NCI-H446 (cell line): ENCODE measurements around the gene PRMT2.
"Not testable (repeated sequence)": the region's sequence is repeated elsewhere in the genome, so short reads cannot be mapped to it uniquely, and the experiment has no call there.

ENCODE experiments used
- DNase-seq, 2 experiments: peaks; one replicate each; lab custom pipeline; 2025; lab: John Stamatoyannopoulos, UW

Gene PRMT2

GRCh38 chr21:46617267-46618051 lies 18.0 kb upstream of the PRMT2 start:
- no peak for DNase-seq

GRCh38 chr21:46618738-46619379 lies 16.6 kb upstream of the PRMT2 start:
- DNase-seq, result no peak

GRCh38 chr21:46619846-46620245 lies 15.6 kb upstream of the PRMT2 start:
- DNase-seq, result no peak

GRCh38 chr21:46620846-46621245 lies 14.6 kb upstream of the PRMT2 start:
- no peak for DNase-seq

GRCh38 chr21:46621457-46622182 lies 13.9 kb upstream of the PRMT2 start:
- DNase-seq, result no peak

- DNase-seq, result no peak
Measured at GRCh38 chr21:46622226-46622625, 13.2 kb upstream of the PRMT2 start.

- no peak for DNase-seq
Measured at GRCh38 chr21:46624050-46624449, 11.4 kb upstream of the PRMT2 start.

- DNase-seq, result no peak
Measured at GRCh38 chr21:46625759-46626158, 9.7 kb upstream of the PRMT2 start.

GRCh38 chr21:46626536-46626935 lies 8.9 kb upstream of the PRMT2 start:
- DNase-seq, result no peak

GRCh38 chr21:46626975-46627501 lies 8.4 kb upstream of the PRMT2 start:
- DNase-seq, result no peak

GRCh38 chr21:46627726-46628125 lies 7.7 kb upstream of the PRMT2 start:
- no peak for DNase-seq

GRCh38 chr21:46628868-46629267 lies 6.6 kb upstream of the PRMT2 start:
- DNase-seq, result no peak

GRCh38 chr21:46630915-46631314 lies 4.6 kb upstream of the PRMT2 start:
- DNase-seq, result not testable (repeated sequence)

- no peak for DNase-seq
Measured at GRCh38 chr21:46633566-46633965, 1.9 kb upstream of the PRMT2 start.

- no peak for DNase-seq
Measured at GRCh38 chr21:46634427-46634826, 1.0 kb upstream of the PRMT2 start.

GRCh38 chr21:46634966-46635323 lies 529 bp upstream of the PRMT2 start:
- peak; percentile 51 to 53 for DNase-seq

- no peak for DNase-seq
Measured at GRCh38 chr21:46636181-46636512, 673 bp downstream of the PRMT2 start.

- no peak for DNase-seq
Measured at GRCh38 chr21:46636550-46637285, 1.2 kb downstream of the PRMT2 start.

- DNase-seq, result no peak
Measured at GRCh38 chr21:46637952-46638746, 2.7 kb downstream of the PRMT2 start.

- DNase-seq, result peak; percentile 6 to 33
Measured at GRCh38 chr21:46639489-46640386, 4.3 kb downstream of the PRMT2 start.
